Ishikawa (cell line): ENCODE measurements around the gene CHAF1B.

Source experiments
- MAX ChIP-seq: IDR thresholded peaks from 2 replicates; pipeline ENCODE4 v1.6.1; 2012
- RAD21 ChIP-seq: IDR thresholded peaks from 2 replicates; pipeline ENCODE4 v1.6.1; 2012; ENCODE audit warnings: low read depth
- TAF1 ChIP-seq: IDR thresholded peaks from 2 replicates; pipeline ENCODE4 v1.6.1; 2012; ENCODE audit warnings: low read depth, mild to moderate bottlenecking

GRCh38 chr21:36466061-36466511, 80.9 kb downstream of the CHAF1B start:
- TF ChIP-seq MAX = no peak
- TF ChIP-seq RAD21 = no peak
- TF ChIP-seq TAF1 = no peak
